Bronchus fibroblast of lung (primary cell): Measurements from ENCODE around the gene LACTB. TPM values are rescaled to one million over a fixed set of nuclear protein-coding genes. Genes with fewer than 3 reads are reported as not detected.

Experiments
- total RNA-seq: library from RNA; depleted of rRNA; stranded (reverse); fragments of >200 nt; gene quantifications from 2 replicates; pipeline ENCODE4 v1.2.3, GENCODE V29; 2015

The LACTB gene
- 9.2 and 11.4 TPM in 2 replicates for total RNA-seq

GRCh38 chr15:63121382-63122001, at the start of gene LACTB:
Gene LACTB (plus strand): TSS chr15:63121861. CDS start chr15:63121872, 11 bp downstream.

GRCh38 chr15:63157118-63157843, 35.6 kb downstream of the LACTB start, which contains the start of gene RPS27L:
Gene RPS27L (minus strand): TSS chr15:63157477. CDS start chr15:63157405, 72 bp downstream.

GRCh38 chr15:63188926-63189871, 67.5 kb downstream of the LACTB start, which contains the start of gene RAB8B:
Gene RAB8B (plus strand): TSS chr15:63189606. CDS start chr15:63189625, 19 bp downstream.

Other genes starting within 250 kb of the LACTB start
- gene TPM1, start 79.1 kb upstream of the LACTB start, total RNA-seq, result 117 and 137 TPM in 2 replicates
- gene RPS27L, start 35.6 kb downstream of the LACTB start, total RNA-seq, result 80.4 and 102 TPM in 2 replicates
- 25.0 and 32.1 TPM in 2 replicates for gene RAB8B, start 67.7 kb downstream of the LACTB start, total RNA-seq
- 9.5 and 10.6 TPM in 2 replicates for gene APH1B, start 155.7 kb downstream of the LACTB start, total RNA-seq